Adipose tissue (tissue), 3 donors: ENCODE measurements around the gene DLX1. TPM values are rescaled to one million over a fixed set of nuclear protein-coding genes. Genes with fewer than 3 reads are reported as not detected.
"Not testable (repeated sequence)": the region's sequence is repeated elsewhere in the genome, so short reads cannot be mapped to it uniquely, and the experiment has no call there.

Experiments
- H3K27ac ChIP-seq: one replicate; pipeline ENCODE4 v1.5.1; 2013; ENCODE audit warnings: low read depth, low read length
- WGBS, 3 donors: extraction: QIAGEN DNeasy Blood & Tissue Kit; methylation state at CpG; one replicate each; pipeline ENCODE4 v1.1.7; 2013; 5-methylcytosine and 5-hydroxymethylcytosine counted together
- polyA plus RNA-seq, 3 donors: library from polyadenylated mRNA; stranded (reverse); fragments of 200-250 nt; gene quantifications; one replicate each; pipeline ENCODE4 v1.2.3, GENCODE V29; 2013
- donor health status: healthy with polysubstance abuse.
- donor health status: Bipolar disorder and iron deficiency.
- donor health status: healthy.

DLX1 gene
- polyA plus RNA-seq, 3 donors: 0.06 to 0.16 TPM; not detected in 1

DNA sequence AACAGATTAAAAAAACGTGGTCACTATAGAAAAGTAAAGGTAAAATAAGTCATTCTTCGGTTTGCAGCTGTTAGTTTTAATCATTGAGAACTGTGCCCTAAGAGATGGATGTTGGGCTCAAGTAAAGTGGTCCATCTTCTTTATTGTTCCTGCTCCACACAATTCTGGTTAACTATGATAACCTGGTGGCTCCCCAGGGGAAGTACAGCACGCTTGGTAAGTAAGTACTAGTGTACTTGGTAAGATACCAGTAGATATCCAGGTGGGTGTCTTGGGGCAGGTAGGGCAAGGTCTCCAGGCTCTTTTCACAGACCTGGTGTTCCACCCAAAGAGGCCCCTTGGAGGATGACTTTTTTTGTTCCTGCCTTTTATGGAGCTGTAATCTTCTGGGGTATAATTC, 49.0 kb downstream of the DLX1 start:
- no peak overlapping the region for H3K27ac ChIP-seq
- WGBS, 3 donors: 67 to 89% (median 78%) methylated on average over 3 of the region's 3 CpGs

DNA sequence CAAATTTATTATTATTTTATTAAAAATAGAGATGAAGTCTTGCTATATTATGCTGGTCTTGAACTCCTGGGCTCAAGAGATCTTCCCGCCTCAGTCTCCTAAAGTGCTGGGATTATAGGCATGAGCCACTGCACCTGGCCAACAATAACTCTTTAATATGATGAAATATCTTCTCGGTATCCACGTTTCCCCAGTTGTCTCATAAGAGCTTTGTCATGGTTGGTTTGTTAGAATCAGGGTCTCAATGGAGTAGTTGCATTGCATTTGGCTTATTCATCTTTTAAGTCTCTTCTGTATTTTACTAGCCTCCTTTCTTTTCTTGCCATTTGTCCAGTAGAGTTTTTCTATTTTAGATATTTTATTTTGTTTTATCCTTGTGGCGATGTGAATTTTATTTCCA, 50.1 kb downstream of the DLX1 start:
- 84 to 92% (median 88%) methylated on average over 4 of the region's 4 CpGs for WGBS, 3 donors
- no peak overlapping the region for H3K27ac ChIP-seq

DNA sequence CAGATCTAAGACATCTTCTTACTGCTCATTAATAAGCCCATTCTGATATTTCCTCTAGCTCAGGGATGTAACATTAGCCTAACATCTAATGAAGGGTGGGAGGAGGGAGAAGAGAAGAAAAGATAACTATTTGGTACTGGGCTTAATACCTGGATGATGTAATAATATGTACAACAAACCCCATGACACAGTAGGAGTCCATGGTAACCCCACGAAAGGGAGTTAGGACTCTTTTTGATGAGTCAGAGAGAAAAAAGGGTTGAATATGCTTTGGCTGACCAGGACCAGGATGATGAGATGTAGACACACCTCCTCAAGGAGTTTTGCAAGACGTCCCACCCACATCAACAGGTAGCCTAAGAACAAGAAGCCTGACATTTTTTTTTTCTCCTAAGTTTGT, 51.8 kb downstream of the DLX1 start:
- WGBS, 3 donors: 68 to 75% (median 72%) methylated on average over 2 of the region's 2 CpGs
- no peak overlapping the region for H3K27ac ChIP-seq

DNA sequence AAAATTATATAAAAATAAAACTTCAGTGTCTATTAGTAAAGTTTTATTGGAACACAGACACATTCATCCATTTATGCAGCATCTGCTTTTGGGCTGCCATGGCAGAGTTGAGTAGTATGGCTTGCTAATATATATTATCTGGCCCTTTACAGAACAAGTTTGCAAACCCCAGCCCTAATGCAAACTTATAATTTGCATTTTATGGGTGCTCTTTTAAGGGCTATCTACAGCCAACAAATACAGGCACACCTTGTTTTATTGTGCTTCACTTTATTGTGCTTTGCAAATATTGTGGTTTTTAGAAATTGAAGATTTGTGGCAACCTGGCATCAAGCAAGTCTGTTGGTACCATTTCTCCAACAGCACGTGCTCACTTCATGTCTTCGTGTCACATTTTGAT, 52.6 kb downstream of the DLX1 start:
- 82 to 86% (median 82%) methylated on average over 2 of the region's 2 CpGs for WGBS, 3 donors
- no peak overlapping the region for H3K27ac ChIP-seq

DNA sequence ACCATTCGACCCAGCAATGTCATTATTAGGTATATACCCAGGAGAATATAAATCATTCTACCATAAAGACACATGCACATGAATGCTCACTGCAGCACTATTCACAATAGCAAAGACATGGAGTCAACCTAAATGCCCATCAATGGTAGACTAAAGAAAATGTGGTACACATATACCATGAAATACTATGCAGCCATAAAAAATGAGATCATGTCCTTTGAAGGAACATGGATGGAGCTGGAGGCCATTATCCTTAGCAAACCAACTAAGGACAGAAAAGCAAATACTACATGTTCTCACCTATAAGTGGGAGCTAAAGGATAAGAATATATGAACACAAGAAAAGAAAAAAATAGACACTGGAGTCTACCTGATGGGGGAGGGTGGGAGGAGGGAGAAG, 53.4 kb downstream of the DLX1 start:
- WGBS, 3 donors: 58 to 81% (median 74%) methylated on average over 1 of the region's 1 CpG
- not testable (repeated sequence) for H3K27ac ChIP-seq

Other genes starting within 250 kb of the DLX1 start
- 10 to 100 TPM in 2 of 3 donors, 1 to 10 TPM in 1; 3.9 to 16.0 (median 12.0) TPM for gene SLC25A12, start 191.3 kb upstream of the DLX1 start, polyA plus RNA-seq
- gene HAT1, start 163.0 kb upstream of the DLX1 start, polyA plus RNA-seq: 10 to 100 TPM; 25.1 to 34.8 (median 30.3) TPM
- gene METAP1D, start 85.6 kb upstream of the DLX1 start, polyA plus RNA-seq: 1 to 10 TPM; 4.6 to 7.5 (median 6.7) TPM
- under 1 TPM in 1 of 3 donors, not detected in 2; 0.03 TPM for gene DLX2, start 17.4 kb downstream of the DLX1 start, polyA plus RNA-seq